Occipital lobe (tissue), 2 donors: ENCODE measurements around the gene REC114. TPM values are rescaled to one million over a fixed set of nuclear protein-coding genes. Genes with fewer than 3 reads are reported as not detected.
"Not testable (repeated sequence)": the region's sequence is repeated elsewhere in the genome, so short reads cannot be mapped to it uniquely, and the experiment has no call there.

Experiments used
- DNase-seq: peaks from one replicate; lab custom pipeline; 2025; lab: John Stamatoyannopoulos, UW
- total RNA-seq: library from RNA; depleted of rRNA; stranded (reverse); fragments of >200 nt; gene quantifications from one replicate; pipeline ENCODE4 v1.2.3, GENCODE V29; 2014

REC114 gene
- total RNA-seq, 1 donor from 2014 or later: not detected

GRCh38 chr15:73575636-73576247, 132.8 kb downstream of the REC114 start:
- no peak for DNase-seq

GRCh38 chr15:73577593-73577992, 134.6 kb downstream of the REC114 start:
- DNase-seq: not testable (repeated sequence)

- DNase-seq: no peak
Observed at GRCh38 chr15:73578026-73578425, 135.1 kb downstream of the REC114 start.

GRCh38 chr15:73582851-73583379, 140.0 kb downstream of the REC114 start:
- DNase-seq: no peak

- DNase-seq: no peak
Observed at GRCh38 chr15:73583544-73583943, 140.6 kb downstream of the REC114 start.

- DNase-seq: no peak
Observed at GRCh38 chr15:73584699-73585420, 141.9 kb downstream of the REC114 start.

GRCh38 chr15:73585871-73586654, 143.1 kb downstream of the REC114 start:
- DNase-seq: no peak

- no peak for DNase-seq
Observed at GRCh38 chr15:73589766-73590165, 146.8 kb downstream of the REC114 start.

- no peak for DNase-seq
Observed at GRCh38 chr15:73590263-73590662, 147.3 kb downstream of the REC114 start.

- no peak for DNase-seq
Observed at GRCh38 chr15:73593304-73594074, 150.5 kb downstream of the REC114 start.

GRCh38 chr15:73594109-73594508, 151.1 kb downstream of the REC114 start:
- no peak for DNase-seq

- no peak for DNase-seq
Observed at GRCh38 chr15:73596174-73596573, 153.2 kb downstream of the REC114 start.

GRCh38 chr15:73597036-73597638, 154.2 kb downstream of the REC114 start:
- DNase-seq: no peak

GRCh38 chr15:73598530-73599160, 155.7 kb downstream of the REC114 start:
- no peak for DNase-seq

GRCh38 chr15:73599934-73600333, 157.0 kb downstream of the REC114 start:
- no peak for DNase-seq

GRCh38 chr15:73600413-73601335, 157.7 kb downstream of the REC114 start:
- no peak for DNase-seq

GRCh38 chr15:73601451-73602445, 158.8 kb downstream of the REC114 start:
- peak; percentile 21 for DNase-seq

- DNase-seq: no peak
Observed at GRCh38 chr15:73602446-73602843, 159.5 kb downstream of the REC114 start.
